Breast epithelium (tissue), 3 donors: ENCODE measurements around the gene TYROBP.

Experiments
- CTCF ChIP-seq, 3 donors: fragments of 450-650 bp; IDR thresholded peaks; one replicate each; pipeline ENCODE4 v1.5.1; 2016 to 2017; ENCODE audit warnings: antibody characterized with exemption in 3 of 3, mild to moderate bottlenecking in 3 of 3, moderate library complexity in 3 of 3
- POLR2A ChIP-seq: fragments of 450-650 bp; IDR thresholded peaks from one replicate; pipeline ENCODE4 v1.6.1; 2016; ENCODE audit warnings: antibody characterized with exemption, mild to moderate bottlenecking, moderate library complexity
- POLR2AphosphoS5 ChIP-seq, 3 donors: sonication (generic); formaldehyde crosslinking; IDR thresholded peaks; one replicate each; pipeline ENCODE4 v1.6.1; 2017; ENCODE audit warnings: antibody characterized with exemption in 3 of 3

GRCh38 chr19:35874392-35874930 lies 33.6 kb downstream of the TYROBP start:
- TF ChIP-seq CTCF (IDR thresholded peaks at IDR 0.05), result no peak
- TF ChIP-seq POLR2AphosphoS5 (IDR thresholded peaks at IDR 0.05), result no peak
- no peak for TF ChIP-seq POLR2A
